22Rv1 (cell line): ENCODE data around the gene CATSPERB.

Source experiments
- H3K27ac ChIP-seq: fragments of 450-650 bp; 2 replicates; pipeline ENCODE4 v1.5.1; 2017
- ZFX ChIP-seq: fragments of 450-650 bp; IDR thresholded peaks from 2 replicates; pipeline ENCODE4 v1.6.1; 2017; ENCODE audit warnings: antibody characterized with exemption, borderline replicate concordance
- TF ChIP-seq, protein P1 (sequence below): fragments of 450-650 bp; IDR thresholded peaks from 2 replicates; pipeline ENCODE4 v1.5.1; 2017; ENCODE audit warnings: mild to moderate bottlenecking

Gene CATSPERB

GRCh38 chr14:91636604-91637003, 95.3 kb downstream of the CATSPERB start:
- TF ChIP-seq, protein P1, sequence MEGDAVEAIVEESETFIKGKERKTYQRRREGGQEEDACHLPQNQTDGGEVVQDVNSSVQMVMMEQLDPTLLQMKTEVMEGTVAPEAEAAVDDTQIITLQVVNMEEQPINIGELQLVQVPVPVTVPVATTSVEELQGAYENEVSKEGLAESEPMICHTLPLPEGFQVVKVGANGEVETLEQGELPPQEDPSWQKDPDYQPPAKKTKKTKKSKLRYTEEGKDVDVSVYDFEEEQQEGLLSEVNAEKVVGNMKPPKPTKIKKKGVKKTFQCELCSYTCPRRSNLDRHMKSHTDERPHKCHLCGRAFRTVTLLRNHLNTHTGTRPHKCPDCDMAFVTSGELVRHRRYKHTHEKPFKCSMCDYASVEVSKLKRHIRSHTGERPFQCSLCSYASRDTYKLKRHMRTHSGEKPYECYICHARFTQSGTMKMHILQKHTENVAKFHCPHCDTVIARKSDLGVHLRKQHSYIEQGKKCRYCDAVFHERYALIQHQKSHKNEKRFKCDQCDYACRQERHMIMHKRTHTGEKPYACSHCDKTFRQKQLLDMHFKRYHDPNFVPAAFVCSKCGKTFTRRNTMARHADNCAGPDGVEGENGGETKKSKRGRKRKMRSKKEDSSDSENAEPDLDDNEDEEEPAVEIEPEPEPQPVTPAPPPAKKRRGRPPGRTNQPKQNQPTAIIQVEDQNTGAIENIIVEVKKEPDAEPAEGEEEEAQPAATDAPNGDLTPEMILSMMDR: no peak
- no peak for TF ChIP-seq ZFX
- no peak overlapping the region for H3K27ac ChIP-seq

DNA sequence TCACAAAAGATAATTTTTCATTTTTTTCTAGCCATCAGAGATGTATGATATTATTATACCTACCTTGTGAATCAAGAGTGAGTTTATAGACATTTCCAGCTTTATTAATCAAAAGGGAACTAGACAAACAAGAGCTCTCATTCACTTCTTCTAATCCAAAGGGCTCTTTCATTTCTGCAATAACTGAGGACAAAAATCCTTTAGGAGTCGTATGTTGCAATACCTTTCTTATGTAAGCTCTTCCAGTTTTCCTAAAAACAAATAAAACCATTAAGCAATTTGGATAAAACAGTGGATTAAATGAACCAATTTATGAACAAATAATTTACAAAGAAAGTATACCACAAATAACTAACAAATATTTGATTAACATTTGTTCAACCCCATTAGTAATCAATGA, 107.1 kb downstream of the CATSPERB start:
- no peak overlapping the region for H3K27ac ChIP-seq
- no peak for TF ChIP-seq ZFX
- TF ChIP-seq, protein P1: no peak

GRCh38 chr14:91614187-91614586, 117.7 kb downstream of the CATSPERB start:
- TF ChIP-seq, protein P1: no peak
- TF ChIP-seq ZFX: no peak
- no peak overlapping the region for H3K27ac ChIP-seq

- TF ChIP-seq, protein P1: no peak
- no peak for TF ChIP-seq ZFX
- no peak overlapping the region for H3K27ac ChIP-seq
Observed at GRCh38 chr14:91613459-91614112, 118.3 kb downstream of the CATSPERB start.

GRCh38 chr14:91611528-91611927, 120.4 kb downstream of the CATSPERB start:
- TF ChIP-seq, protein P1: no peak
- TF ChIP-seq ZFX: no peak
- H3K27ac ChIP-seq: no peak overlapping the region

- TF ChIP-seq, protein P1: no peak
- TF ChIP-seq ZFX: no peak
Observed at GRCh38 chr14:91609161-91609560, 122.7 kb downstream of the CATSPERB start.

GRCh38 chr14:91607322-91608047, 124.4 kb downstream of the CATSPERB start:
- TF ChIP-seq ZFX: no peak
- TF ChIP-seq, protein P1: no peak
- no peak overlapping the region for H3K27ac ChIP-seq

More at GRCh38 chr14:91609161-91609560, 122.7 kb downstream of the CATSPERB start:
- no peak overlapping the region for H3K27ac ChIP-seq
